Left ventricle myocardium inferior (tissue), 1 donor: Measurements from ENCODE around the gene MT1F. TPM values are rescaled to one million over a fixed set of nuclear protein-coding genes. Genes with fewer than 3 reads are reported as not detected.

Experiments used
- DNase-seq: peaks from one replicate; pipeline ENCODE4 v3.0.0-alpha.2; 2020
- H3K27ac ChIP-seq: fragments of 200-600 bp; replicated peaks from 2 replicates; pipeline ENCODE4 v1.8.0; 2021
- H3K27me3 ChIP-seq: fragments of 200-600 bp; 2 replicates; pipeline ENCODE4 v1.8.0; 2021; ENCODE audit warnings: low read depth
- H3K36me3 ChIP-seq: fragments of 200-600 bp; 2 replicates; pipeline ENCODE4 v1.8.0; 2021
- H3K4me1 ChIP-seq: fragments of 200-600 bp; 2 replicates; pipeline ENCODE4 v1.8.0; 2021
- H3K4me3 ChIP-seq: fragments of 200-600 bp; 2 replicates; pipeline ENCODE4 v1.8.0; 2021; ENCODE audit warnings: mild to moderate bottlenecking, moderate library complexity
- H3K9me3 ChIP-seq: fragments of 200-600 bp; replicated peaks from 2 replicates; pipeline ENCODE4 v1.8.0; 2021
- intact Hi-C: fragments of 100-400 bp; cut with micrococcal nuclease; formaldehyde crosslinking; loops from one replicate; pipeline ENCODE4 v1.11.0; 2022
- total RNA-seq: library from RNA; stranded (reverse); fragmentation: NEBNext Ultra II Directional; extraction: Animal tissue kit (Norgen Biotek cat#: 25700); gene quantifications from one replicate; pipeline ENCODE4 v1.2.1, GENCODE V29; 2021
- TF ChIP-seq, protein P1 (sequence below): fragments of 200-600 bp; IDR thresholded peaks from 2 replicates; pipeline ENCODE4 v1.8.0; 2021; ENCODE audit warnings: antibody characterized with exemption, mild to moderate bottlenecking, borderline replicate concordance
- donor health status: DM: no; HTN: yes; CAD: no; lungs with severe emphysema.

Gene MT1F
- total RNA-seq, 1 donor from 2014 or later: 0.85 TPM

DNA sequence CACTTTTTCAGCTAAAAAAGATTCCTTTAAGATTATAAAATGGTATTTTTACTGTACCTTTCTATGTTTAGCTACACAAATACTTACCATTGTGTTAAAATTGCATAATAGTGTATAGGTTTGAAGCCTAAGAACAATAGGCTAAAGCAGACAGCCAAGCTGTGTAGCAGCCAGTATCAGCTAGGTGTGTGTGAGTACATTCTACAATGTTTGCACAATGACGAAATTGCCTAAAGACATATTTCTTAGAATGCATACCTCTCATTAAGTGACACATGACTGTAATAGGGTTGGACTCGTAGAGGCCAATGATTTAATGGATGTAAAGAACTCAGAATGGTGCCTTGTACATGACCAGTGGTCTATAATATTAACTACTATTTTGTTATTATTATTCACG lies 7.9 kb upstream of the MT1F start:
- H3K27me3 ChIP-seq: peaks cover 66% of the 10 kb centered on the region
- no peak overlapping the region for H3K4me3 ChIP-seq
- no peak overlapping the region for H3K27ac ChIP-seq
- TF ChIP-seq, protein P1, sequence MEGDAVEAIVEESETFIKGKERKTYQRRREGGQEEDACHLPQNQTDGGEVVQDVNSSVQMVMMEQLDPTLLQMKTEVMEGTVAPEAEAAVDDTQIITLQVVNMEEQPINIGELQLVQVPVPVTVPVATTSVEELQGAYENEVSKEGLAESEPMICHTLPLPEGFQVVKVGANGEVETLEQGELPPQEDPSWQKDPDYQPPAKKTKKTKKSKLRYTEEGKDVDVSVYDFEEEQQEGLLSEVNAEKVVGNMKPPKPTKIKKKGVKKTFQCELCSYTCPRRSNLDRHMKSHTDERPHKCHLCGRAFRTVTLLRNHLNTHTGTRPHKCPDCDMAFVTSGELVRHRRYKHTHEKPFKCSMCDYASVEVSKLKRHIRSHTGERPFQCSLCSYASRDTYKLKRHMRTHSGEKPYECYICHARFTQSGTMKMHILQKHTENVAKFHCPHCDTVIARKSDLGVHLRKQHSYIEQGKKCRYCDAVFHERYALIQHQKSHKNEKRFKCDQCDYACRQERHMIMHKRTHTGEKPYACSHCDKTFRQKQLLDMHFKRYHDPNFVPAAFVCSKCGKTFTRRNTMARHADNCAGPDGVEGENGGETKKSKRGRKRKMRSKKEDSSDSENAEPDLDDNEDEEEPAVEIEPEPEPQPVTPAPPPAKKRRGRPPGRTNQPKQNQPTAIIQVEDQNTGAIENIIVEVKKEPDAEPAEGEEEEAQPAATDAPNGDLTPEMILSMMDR: no peak
- intact Hi-C loops: no loop called here
- H3K4me1 ChIP-seq: no peaks in the 10 kb centered on the region
- no peak for DNase-seq
- H3K9me3 ChIP-seq: no peaks in the 10 kb centered on the region
- H3K36me3 ChIP-seq: no peaks in the 10 kb centered on the region

DNA sequence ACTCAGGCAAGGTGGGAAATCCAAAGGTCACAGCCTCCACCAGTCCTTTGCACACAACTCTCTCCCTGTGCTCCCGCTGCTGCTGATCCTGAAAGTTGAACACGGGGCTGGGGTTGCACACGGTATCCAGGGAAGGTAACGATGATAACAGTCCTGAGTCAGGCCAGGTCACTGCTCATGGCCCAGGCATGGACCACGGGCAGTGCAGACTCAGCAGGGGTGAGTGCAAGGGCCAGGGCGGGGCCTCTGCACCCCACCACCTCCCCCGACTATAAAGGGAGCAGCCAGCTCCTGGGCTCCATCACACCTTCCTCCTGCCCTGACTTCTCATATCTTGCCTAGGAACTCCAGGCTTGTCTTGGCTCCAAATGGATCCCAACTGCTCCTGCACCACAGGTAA lies 6.2 kb upstream of the MT1F start, which contains the start of gene MT1B:
TSS of gene MT1B (plus strand) at position 301 of the 400 bp plus-strand sequence. CDS start at position 369, 68 bp downstream.
- TF ChIP-seq, protein P1: no peak
- Histone ChIP-seq H3K4me3 (no peak within 1 kb of the TSS), H3K36me3 (no peaks in the 10 kb centered on the region), H3K4me1 (no peaks in the 10 kb centered on the region), H3K27ac (no peak within 1 kb of the TSS), H3K27me3 (peaks cover 49% of the 10 kb centered on the region), H3K9me3 (no peaks in the 10 kb centered on the region)
- DNase-seq: no peak
- intact Hi-C loops: no loop called here

DNA sequence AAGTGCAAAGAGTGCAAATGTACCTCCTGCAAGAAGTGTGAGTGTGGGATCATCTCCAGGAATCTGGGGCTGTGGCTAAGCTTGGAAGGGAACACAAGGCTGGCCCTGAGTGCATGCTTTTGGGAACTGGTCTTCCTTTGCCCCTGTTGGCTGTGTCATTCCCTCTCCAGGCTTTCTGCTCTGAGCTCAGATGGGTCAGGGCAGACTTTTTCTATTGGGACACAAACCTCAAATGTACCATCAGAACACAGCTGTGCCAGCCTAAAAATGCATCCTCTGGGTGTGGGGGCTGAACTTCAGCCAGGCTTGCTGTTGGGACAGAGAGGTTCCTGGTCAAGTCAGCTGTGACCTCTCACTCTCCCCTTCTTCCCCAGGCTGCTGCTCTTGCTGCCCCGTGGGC lies 5.2 kb upstream of the MT1F start:
- peaks cover 39% of the 10 kb centered on the region for H3K27me3 ChIP-seq
- no peaks in the 10 kb centered on the region for H3K9me3 ChIP-seq
- no peaks in the 10 kb centered on the region for H3K36me3 ChIP-seq
- peaks cover 5% of the 10 kb centered on the region for H3K4me1 ChIP-seq
- no peak for DNase-seq
- H3K27ac ChIP-seq: no peak overlapping the region
- TF ChIP-seq, protein P1: no peak
- intact Hi-C loops: no loop called here
- H3K4me3 ChIP-seq: no peak overlapping the region

DNA sequence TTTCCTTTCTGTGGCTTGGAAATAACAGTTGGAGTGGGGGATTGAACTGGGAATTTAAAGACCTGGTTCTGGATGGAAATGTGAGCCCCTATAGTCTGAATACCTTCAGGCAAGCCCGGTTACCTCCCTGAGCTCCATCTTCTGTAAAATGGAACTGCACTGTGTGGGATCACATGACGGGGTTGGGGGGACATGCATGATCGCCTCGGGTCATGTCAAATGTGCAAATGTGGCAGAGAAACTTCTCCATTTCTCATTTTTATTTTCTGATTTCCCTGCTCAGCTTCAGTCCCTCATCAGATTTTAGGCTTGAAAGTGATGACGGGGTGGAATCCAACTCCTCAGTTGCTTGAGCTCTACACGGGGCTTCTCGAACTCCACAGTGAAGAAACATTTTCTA lies 4.5 kb upstream of the MT1F start:
- Histone ChIP-seq H3K36me3 (no peaks in the 10 kb centered on the region), H3K4me3 (no peak overlapping the region), H3K27ac (no peak overlapping the region), H3K9me3 (no peaks in the 10 kb centered on the region), H3K27me3 (peaks cover 33% of the 10 kb centered on the region), H3K4me1 (peaks cover 11% of the 10 kb centered on the region)
- intact Hi-C loops: no loop called here
- no peak for DNase-seq
- TF ChIP-seq, protein P1: no peak

DNA sequence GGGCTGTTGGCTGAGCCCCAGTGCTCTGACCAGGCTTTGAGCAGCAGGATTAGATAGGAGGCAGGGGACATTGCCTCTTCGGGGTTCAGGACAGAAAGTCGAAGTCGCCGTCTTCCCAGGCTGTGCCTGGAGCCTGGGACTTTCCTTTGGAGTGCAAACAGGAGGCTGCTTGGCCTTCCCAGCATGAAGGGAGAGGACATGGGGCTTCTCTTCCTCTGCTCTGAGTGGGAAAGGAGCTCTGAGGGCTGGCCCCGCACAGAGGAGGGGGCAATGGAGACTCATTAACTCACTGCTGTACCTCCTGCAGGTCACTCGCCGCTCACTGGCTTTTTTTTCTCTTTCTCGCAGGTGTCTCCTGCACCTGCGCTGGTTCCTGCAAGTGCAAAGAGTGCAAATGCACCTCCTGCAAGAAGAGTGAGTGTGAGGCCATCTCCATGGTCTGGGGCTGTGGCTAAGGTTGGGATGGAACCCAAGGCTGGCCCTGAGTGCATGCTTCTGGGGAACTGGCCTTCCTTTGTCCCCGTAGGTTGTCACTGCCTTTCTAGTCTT lies 642 bp downstream of the MT1F start:
- no peak overlapping the region for H3K27ac ChIP-seq
- H3K36me3 ChIP-seq: no peaks in the 10 kb centered on the region
- H3K9me3 ChIP-seq: no peaks in the 10 kb centered on the region
- peaks cover 41% of the 10 kb centered on the region for H3K27me3 ChIP-seq
- intact Hi-C loops: no loop called here
- H3K4me1 ChIP-seq: peaks cover 23% of the 10 kb centered on the region
- TF ChIP-seq, protein P1: no peak
- H3K4me3 ChIP-seq: peak overlapping the region; percentile 72
- DNase-seq: peak; percentile 43
